Thyroid gland (tissue), 4 donors: Measurements from ENCODE around the gene TMEM125.

ENCODE experiments used
- CTCF ChIP-seq, 6 experiments: fragments of 200-600 bp in 3 of 6; fragments of 450-650 bp in 3 of 6; sonication (generic) in 3 of 6; IDR thresholded peaks; one replicate each; pipeline ENCODE4 v1.5.1; 2016 to 2019; ENCODE audit warnings: antibody characterized with exemption in 6 of 6, mild to moderate bottlenecking in 2 of 6, inconsistent platforms in 1 of 6, moderate library complexity in 1 of 6
- POLR2A ChIP-seq, 2 donors: fragments of 450-650 bp; IDR thresholded peaks; one replicate each; pipeline ENCODE4 v1.6.1; 2017; ENCODE audit warnings: antibody characterized with exemption in 2 of 2, mild to moderate bottlenecking in 2 of 2, moderate library complexity in 1 of 2

GRCh38 chr1:43312663-43313515 is 43.1 kb downstream of the TMEM125 start:
- no peak for TF ChIP-seq CTCF (IDR thresholded peaks at IDR 0.05)
- no peak for TF ChIP-seq POLR2A (IDR thresholded peaks at IDR 0.05)
